Neural cell (in vitro differentiated cells): Measurements from ENCODE around the gene HSPBAP1. TPM values are rescaled to one million over a fixed set of nuclear protein-coding genes. Genes with fewer than 3 reads are reported as not detected.

ENCODE experiments used
- H2AFZ ChIP-seq: fragments of 200-600, 300-800 bp; sonication (generic), shearing (Covaris generic); 2 replicates; pipeline ENCODE4 v1.6.0; 2014; ENCODE audit warnings: low read depth, mild to moderate bottlenecking, antibody characterized with exemption, low read length, moderate library complexity
- H3F3A ChIP-seq: fragments of 200-600 bp; shearing (Covaris generic); 2 replicates; pipeline ENCODE4 v1.6.1; 2016; ENCODE audit warnings: mild to moderate bottlenecking, moderate library complexity, mixed read lengths, antibody characterized with exemption, low read length; ENCODE audit not compliant: insufficient read depth, poor library complexity, severe bottlenecking
- H3K27ac ChIP-seq: fragments of 200-600, 300-800 bp; sonication (generic), shearing (Covaris generic); 2 replicates; pipeline ENCODE4 v1.5.1; 2014; ENCODE audit warnings: mild to moderate bottlenecking, low read length, moderate library complexity
- H3K27me3 ChIP-seq: fragments of 300-800, 200-600 bp; sonication (generic), shearing (Covaris generic); 2 replicates; pipeline ENCODE4 v1.6.0; 2014; ENCODE audit warnings: mild to moderate bottlenecking, low read depth, low read length, moderate library complexity; ENCODE audit not compliant: insufficient read depth
- H3K36me3 ChIP-seq: fragments of 300-800, 200-600 bp; sonication (generic), shearing (Covaris generic); 2 replicates; pipeline ENCODE4 v1.5.1; 2014; ENCODE audit warnings: mild to moderate bottlenecking, antibody characterized with exemption, low read length, moderate library complexity; ENCODE audit not compliant: insufficient read depth
- H3K4me2 ChIP-seq: fragments of 300-800, 200-600 bp; sonication (generic), shearing (Covaris generic); 2 replicates; pipeline ENCODE4 v1.6.0; 2014; ENCODE audit warnings: mild to moderate bottlenecking, low read length
- H3K4me3 ChIP-seq: fragments of 300-800, 200-600 bp; sonication (generic), shearing (Covaris generic); 2 replicates; pipeline ENCODE4 v1.5.1; 2014; ENCODE audit warnings: mild to moderate bottlenecking, low read length, moderate library complexity
- H3K79me2 ChIP-seq: fragments of 200-600 bp; shearing (Covaris generic); replicated peaks from 2 replicates; pipeline ENCODE4 v1.6.0; 2014; ENCODE audit warnings: mild to moderate bottlenecking, low read length, moderate library complexity; ENCODE audit not compliant: insufficient read depth
- H3K9ac ChIP-seq: fragments of 300-800, 200-600 bp; sonication (generic), shearing (Covaris generic); 2 replicates; pipeline ENCODE4 v1.6.1; 2016; ENCODE audit warnings: mild to moderate bottlenecking, low read length, mixed read lengths
- H3K9me2 ChIP-seq: fragments of 200-600 bp; shearing (Covaris generic); 2 replicates; pipeline ENCODE4 v1.6.1; 2016; ENCODE audit warnings: mild to moderate bottlenecking, low read length, mixed read lengths; ENCODE audit not compliant: insufficient read depth
- H3K9me3 ChIP-seq: fragments of 200-600, 300-800 bp; sonication (generic), shearing (Covaris generic); 2 replicates; pipeline ENCODE4 v1.6.1; 2016; ENCODE audit warnings: mild to moderate bottlenecking, mixed run types, low read length, moderate library complexity, mixed read lengths
- H4K20me1 ChIP-seq: fragments of 200-600 bp; shearing (Covaris generic); 2 replicates; pipeline ENCODE4 v1.6.1; 2016; ENCODE audit warnings: mild to moderate bottlenecking, mixed run types; ENCODE audit not compliant: insufficient read depth
- EP300 ChIP-seq: fragments of 450-650 bp; conservative IDR thresholded peaks from 2 replicates; pipeline ENCODE4 v1.6.1; 2014; ENCODE audit warnings: antibody characterized with exemption, mild to moderate bottlenecking, moderate library complexity; ENCODE audit not compliant: poor library complexity, severe bottlenecking
- EZH2 ChIP-seq: fragments of 200-600, 300-800 bp; shearing (Covaris generic), sonication (generic); IDR thresholded peaks from 2 replicates; pipeline ENCODE4 v1.6.1; 2014; ENCODE audit warnings: antibody characterized with exemption, low read length, borderline replicate concordance, mild to moderate bottlenecking; ENCODE audit not compliant: insufficient read depth, poor library complexity, severe bottlenecking
- MXI1 ChIP-seq: fragments of 450-650 bp; conservative IDR thresholded peaks from 2 replicates; pipeline ENCODE4 v1.6.1; 2014; ENCODE audit warnings: antibody characterized with exemption, mild to moderate bottlenecking; ENCODE audit not compliant: poor library complexity, severe bottlenecking
- POLR2AphosphoS5 ChIP-seq: IDR thresholded peaks from 2 replicates; pipeline ENCODE4 v1.6.1; 2012
- RAD21 ChIP-seq: fragments of 450-650 bp; conservative IDR thresholded peaks from 2 replicates; pipeline ENCODE4 v1.6.1; 2014; ENCODE audit warnings: antibody characterized with exemption, mild to moderate bottlenecking, moderate library complexity
- SMC3 ChIP-seq: fragments of 450-650 bp; conservative IDR thresholded peaks from 2 replicates; pipeline ENCODE4 v1.6.1; 2014; ENCODE audit warnings: antibody characterized with exemption, mild to moderate bottlenecking, moderate library complexity; ENCODE audit not compliant: poor library complexity
- TAF1 ChIP-seq: IDR thresholded peaks from 2 replicates; pipeline ENCODE4 v1.6.1; 2012; ENCODE audit warnings: low read depth
- polyA plus RNA-seq: library from polyadenylated mRNA; depleted of rRNA; stranded (reverse); fragments of >200 nt; gene quantifications from 2 replicates; pipeline ENCODE4 v1.2.3, GENCODE V29; 2014
- TF ChIP-seq, protein P1 (sequence below): fragments of 450-650 bp; IDR thresholded peaks from 2 replicates; pipeline ENCODE4 v1.5.1; 2014; ENCODE audit warnings: antibody characterized with exemption, mild to moderate bottlenecking, moderate library complexity; ENCODE audit not compliant: poor library complexity, severe bottlenecking
- TF ChIP-seq, protein P2 (sequence below): IDR thresholded peaks from 2 replicates; pipeline ENCODE4 v1.6.1; 2012; ENCODE audit warnings: borderline replicate concordance

The HSPBAP1 gene
- polyA plus RNA-seq, 1 donor from 2014 or later, result 8.6 TPM

DNA sequence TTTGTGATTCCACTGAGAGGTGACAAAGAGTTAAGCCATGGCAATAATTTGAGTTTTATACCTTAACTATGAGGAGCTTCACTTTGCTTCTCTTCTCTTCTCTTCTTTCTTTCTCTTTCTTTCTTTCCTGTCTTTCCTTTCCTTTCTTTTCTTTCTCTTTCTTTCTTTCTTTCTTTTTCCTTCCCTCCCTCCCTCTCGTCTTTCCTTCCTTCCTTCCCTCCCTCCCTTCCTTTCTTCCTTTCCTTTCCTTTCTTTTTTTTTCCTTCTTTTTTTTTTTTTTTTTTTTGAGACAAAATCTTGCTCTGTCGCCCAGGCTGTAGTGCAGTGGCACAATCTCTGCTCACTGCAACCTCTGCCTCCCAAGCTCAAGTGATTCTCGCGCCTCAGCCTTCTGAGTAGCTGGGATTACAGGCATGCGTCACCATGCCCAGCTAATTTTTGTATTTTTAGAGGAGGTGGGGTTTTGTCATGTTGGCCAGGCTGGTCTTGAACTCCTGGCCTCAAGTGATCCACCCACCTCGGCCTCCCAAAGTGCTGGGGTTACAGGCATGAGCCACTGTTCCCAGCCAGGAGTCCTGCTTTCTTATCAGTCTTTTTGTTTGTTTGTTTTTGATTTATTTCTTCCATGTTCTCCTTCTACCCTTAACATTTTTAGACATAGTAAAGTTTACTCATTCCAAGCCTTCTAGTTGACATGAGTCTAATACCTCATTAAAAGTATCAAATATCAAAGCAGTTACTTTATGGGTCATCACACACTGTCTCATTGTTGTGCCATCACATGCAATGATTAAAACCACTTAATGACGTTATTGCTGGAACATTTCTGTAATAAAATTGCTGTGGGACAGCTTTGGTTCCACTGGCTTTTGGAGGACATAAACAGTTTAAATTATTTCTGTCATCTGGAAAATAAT is 31.1 kb upstream of the HSPBAP1 start:
- H3K79me2 ChIP-seq, result no peaks in the 10 kb centered on the region
- H3K9ac ChIP-seq, result no peak overlapping the region

DNA sequence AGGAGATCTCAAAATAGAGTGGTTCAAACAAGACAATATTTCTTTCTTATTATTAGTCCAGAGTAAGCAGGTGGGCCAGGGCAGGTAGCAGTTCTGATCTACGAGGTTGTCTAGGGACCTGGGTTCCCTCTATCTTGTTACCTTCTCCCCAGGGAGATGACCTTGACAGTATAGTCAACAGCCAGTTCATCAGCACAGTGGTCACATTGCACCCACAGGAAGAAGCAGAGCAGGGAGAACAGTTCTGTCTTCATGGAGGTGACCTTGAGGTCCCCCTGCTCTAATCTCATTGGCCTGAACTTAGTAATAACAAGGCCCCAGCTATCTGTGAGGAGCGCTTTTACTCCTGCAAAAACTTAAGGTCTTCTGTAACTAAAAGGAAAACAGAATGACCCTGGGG is 23.0 kb upstream of the HSPBAP1 start:
- Histone ChIP-seq H3K27ac (no peak overlapping the region), H3K9ac (no peak overlapping the region), H3K9me2 (no peaks in the 10 kb centered on the region), H3K4me2 (no peak overlapping the region), H3K27me3 (no peaks in the 10 kb centered on the region), H2AFZ (no peak overlapping the region), H3K9me3 (no peaks in the 10 kb centered on the region), H3K79me2 (no peaks in the 10 kb centered on the region), H3K4me3 (no peak overlapping the region), H3K36me3 (no peaks in the 10 kb centered on the region), H4K20me1 (no peaks in the 10 kb centered on the region), H3F3A (no peaks in the 10 kb centered on the region)
- TF ChIP-seq RAD21, result no peak

More for the DNA sequence above, 31.1 kb upstream of the HSPBAP1 start:
- no peak overlapping the region for H3K4me2 ChIP-seq
- no peaks in the 10 kb centered on the region for H3K9me2 ChIP-seq
- TF ChIP-seq TAF1, result no peak
- TF ChIP-seq SMC3, result no peak
- TF ChIP-seq, protein P1, sequence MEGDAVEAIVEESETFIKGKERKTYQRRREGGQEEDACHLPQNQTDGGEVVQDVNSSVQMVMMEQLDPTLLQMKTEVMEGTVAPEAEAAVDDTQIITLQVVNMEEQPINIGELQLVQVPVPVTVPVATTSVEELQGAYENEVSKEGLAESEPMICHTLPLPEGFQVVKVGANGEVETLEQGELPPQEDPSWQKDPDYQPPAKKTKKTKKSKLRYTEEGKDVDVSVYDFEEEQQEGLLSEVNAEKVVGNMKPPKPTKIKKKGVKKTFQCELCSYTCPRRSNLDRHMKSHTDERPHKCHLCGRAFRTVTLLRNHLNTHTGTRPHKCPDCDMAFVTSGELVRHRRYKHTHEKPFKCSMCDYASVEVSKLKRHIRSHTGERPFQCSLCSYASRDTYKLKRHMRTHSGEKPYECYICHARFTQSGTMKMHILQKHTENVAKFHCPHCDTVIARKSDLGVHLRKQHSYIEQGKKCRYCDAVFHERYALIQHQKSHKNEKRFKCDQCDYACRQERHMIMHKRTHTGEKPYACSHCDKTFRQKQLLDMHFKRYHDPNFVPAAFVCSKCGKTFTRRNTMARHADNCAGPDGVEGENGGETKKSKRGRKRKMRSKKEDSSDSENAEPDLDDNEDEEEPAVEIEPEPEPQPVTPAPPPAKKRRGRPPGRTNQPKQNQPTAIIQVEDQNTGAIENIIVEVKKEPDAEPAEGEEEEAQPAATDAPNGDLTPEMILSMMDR, result no peak
- TF ChIP-seq, protein P2, sequence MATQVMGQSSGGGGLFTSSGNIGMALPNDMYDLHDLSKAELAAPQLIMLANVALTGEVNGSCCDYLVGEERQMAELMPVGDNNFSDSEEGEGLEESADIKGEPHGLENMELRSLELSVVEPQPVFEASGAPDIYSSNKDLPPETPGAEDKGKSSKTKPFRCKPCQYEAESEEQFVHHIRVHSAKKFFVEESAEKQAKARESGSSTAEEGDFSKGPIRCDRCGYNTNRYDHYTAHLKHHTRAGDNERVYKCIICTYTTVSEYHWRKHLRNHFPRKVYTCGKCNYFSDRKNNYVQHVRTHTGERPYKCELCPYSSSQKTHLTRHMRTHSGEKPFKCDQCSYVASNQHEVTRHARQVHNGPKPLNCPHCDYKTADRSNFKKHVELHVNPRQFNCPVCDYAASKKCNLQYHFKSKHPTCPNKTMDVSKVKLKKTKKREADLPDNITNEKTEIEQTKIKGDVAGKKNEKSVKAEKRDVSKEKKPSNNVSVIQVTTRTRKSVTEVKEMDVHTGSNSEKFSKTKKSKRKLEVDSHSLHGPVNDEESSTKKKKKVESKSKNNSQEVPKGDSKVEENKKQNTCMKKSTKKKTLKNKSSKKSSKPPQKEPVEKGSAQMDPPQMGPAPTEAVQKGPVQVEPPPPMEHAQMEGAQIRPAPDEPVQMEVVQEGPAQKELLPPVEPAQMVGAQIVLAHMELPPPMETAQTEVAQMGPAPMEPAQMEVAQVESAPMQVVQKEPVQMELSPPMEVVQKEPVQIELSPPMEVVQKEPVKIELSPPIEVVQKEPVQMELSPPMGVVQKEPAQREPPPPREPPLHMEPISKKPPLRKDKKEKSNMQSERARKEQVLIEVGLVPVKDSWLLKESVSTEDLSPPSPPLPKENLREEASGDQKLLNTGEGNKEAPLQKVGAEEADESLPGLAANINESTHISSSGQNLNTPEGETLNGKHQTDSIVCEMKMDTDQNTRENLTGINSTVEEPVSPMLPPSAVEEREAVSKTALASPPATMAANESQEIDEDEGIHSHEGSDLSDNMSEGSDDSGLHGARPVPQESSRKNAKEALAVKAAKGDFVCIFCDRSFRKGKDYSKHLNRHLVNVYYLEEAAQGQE, result no peak
- TF ChIP-seq RAD21, result no peak
- TF ChIP-seq MXI1, result no peak
- TF ChIP-seq POLR2AphosphoS5, result no peak
- TF ChIP-seq EP300, result no peak
- TF ChIP-seq EZH2, result no peak
- no peaks in the 10 kb centered on the region for H3K9me3 ChIP-seq
- H3F3A ChIP-seq, result no peaks in the 10 kb centered on the region
- H3K36me3 ChIP-seq, result no peaks in the 10 kb centered on the region
- H3K4me3 ChIP-seq, result no peak overlapping the region
- no peaks in the 10 kb centered on the region for H4K20me1 ChIP-seq
- no peak overlapping the region for H3K27ac ChIP-seq
- no peaks in the 10 kb centered on the region for H3K27me3 ChIP-seq
- no peak overlapping the region for H2AFZ ChIP-seq
